Osteoblast (primary cell): ENCODE results near the gene STPG3. TPM values are rescaled to one million over a fixed set of nuclear protein-coding genes. Genes with fewer than 3 reads are reported as not detected.

Experiments
- DNase-seq: peaks from one replicate; pipeline ENCODE4 v3.0.0; 2011; ENCODE audit warnings: low spot score, mixed read lengths; ENCODE audit not compliant: insufficient read length; ENCODE audit errors: missing footprints
- H2AFZ ChIP-seq: 2 replicates; pipeline ENCODE4 v1.6.0; 2011; ENCODE audit warnings: mild to moderate bottlenecking, low read length
- H3K27ac ChIP-seq: 2 replicates; pipeline ENCODE4 v1.5.1; 2011; ENCODE audit warnings: mild to moderate bottlenecking, low read depth, low read length, moderate library complexity
- H3K27me3 ChIP-seq: 2 replicates; pipeline ENCODE4 v1.6.0; 2012; ENCODE audit warnings: mild to moderate bottlenecking, control low read depth, inconsistent platforms, low read length, moderate library complexity; ENCODE audit not compliant: insufficient read depth
- H3K36me3 ChIP-seq: 2 replicates; pipeline ENCODE4 v1.5.1; 2011; ENCODE audit warnings: mild to moderate bottlenecking, low read length, control low read depth, moderate library complexity; ENCODE audit not compliant: insufficient read depth
- H3K4me1 ChIP-seq: 2 replicates; pipeline ENCODE4 v1.5.1; 2011; ENCODE audit warnings: mild to moderate bottlenecking, low read length, control low read depth, moderate library complexity; ENCODE audit not compliant: insufficient read depth
- H3K4me2 ChIP-seq: 2 replicates; pipeline ENCODE4 v1.6.0; 2011; ENCODE audit warnings: mild to moderate bottlenecking, low read length; ENCODE audit not compliant: insufficient read depth
- H3K4me3 ChIP-seq: fragments of 200-600 bp; sonication (generic); 3 replicates; pipeline ENCODE4 v1.5.1; 2012; ENCODE audit warnings: mild to moderate bottlenecking, low read length, inconsistent platforms; ENCODE audit not compliant: insufficient read depth
- H3K79me2 ChIP-seq: 2 replicates; pipeline ENCODE4 v1.6.0; 2012; ENCODE audit warnings: mild to moderate bottlenecking, low read length, control low read depth, inconsistent platforms; ENCODE audit not compliant: insufficient read depth
- H3K9me3 ChIP-seq: 2 replicates; pipeline ENCODE4 v1.5.1; 2011; ENCODE audit warnings: low read depth, low read length, control low read depth
- H4K20me1 ChIP-seq: 2 replicates; pipeline ENCODE4 v1.6.0; 2012; ENCODE audit warnings: mild to moderate bottlenecking, low read length, control low read depth; ENCODE audit not compliant: insufficient read depth
- total RNA-seq: library from RNA; depleted of rRNA; stranded (reverse); fragments of >200 nt; gene quantifications from 2 replicates; pipeline ENCODE4 v1.2.3, GENCODE V29; 2012
- TF ChIP-seq, protein P1 (sequence below): IDR thresholded peaks from 2 replicates; pipeline ENCODE4 v1.5.1; 2011; ENCODE audit warnings: mild to moderate bottlenecking, low read depth, low read length, moderate library complexity; ENCODE audit errors: extremely low read depth

Gene STPG3
- total RNA-seq, 1 donor: 0.36 TPM

DNA sequence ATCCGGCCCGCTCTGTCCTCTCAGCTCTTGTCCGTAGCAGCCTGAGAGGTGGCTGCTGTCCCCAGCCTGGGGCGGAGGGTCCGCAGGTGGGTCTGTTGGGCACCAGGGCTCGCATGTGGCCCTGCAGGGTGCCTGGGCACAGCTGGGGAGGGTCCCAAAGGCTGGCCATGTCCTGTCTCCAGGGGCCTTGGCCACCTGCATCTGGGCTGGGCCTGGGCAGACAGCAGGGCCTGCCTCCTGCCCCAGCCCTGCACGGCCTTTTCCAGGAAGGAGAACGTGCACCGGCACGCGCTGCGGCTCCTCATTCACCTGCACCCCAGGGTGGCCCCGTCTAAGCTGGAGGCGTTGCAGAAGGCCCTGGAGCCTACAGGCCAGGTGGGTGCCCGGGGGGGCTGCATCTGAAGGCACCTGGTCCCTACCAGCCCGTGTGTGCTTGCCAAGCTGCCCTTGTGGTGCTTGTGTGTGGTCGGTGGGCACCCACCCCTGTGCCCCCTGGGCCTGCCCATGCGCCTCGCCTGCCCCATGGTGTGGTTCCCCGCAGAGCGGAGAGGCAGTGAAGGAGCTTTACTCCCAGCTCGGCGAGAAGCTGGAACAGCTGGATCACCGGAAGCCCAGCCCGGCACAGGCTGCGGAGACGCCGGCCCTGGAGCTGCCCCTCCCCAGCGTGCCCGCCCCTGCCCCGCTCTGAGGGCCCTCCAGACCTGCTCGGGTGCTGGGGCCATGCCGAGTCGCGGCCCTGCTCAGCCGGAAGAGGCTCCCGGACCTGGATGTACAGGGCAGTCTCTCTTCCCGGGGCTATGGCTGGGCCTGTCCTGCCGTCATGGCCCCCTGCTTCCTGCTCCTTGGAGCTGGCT is 21.4 kb downstream of the STPG3 start:
- H3K4me3 ChIP-seq: no peak overlapping the region
- H3K27me3 ChIP-seq: no peaks in the 10 kb centered on the region
- H3K4me1 ChIP-seq: peaks cover 33% of the 10 kb centered on the region
- no peak overlapping the region for H3K27ac ChIP-seq
- H3K9me3 ChIP-seq: no peaks in the 10 kb centered on the region
- H3K36me3 ChIP-seq: peaks cover 35% of the 10 kb centered on the region
- DNase-seq: peak; percentile 41
- TF ChIP-seq, protein P1, sequence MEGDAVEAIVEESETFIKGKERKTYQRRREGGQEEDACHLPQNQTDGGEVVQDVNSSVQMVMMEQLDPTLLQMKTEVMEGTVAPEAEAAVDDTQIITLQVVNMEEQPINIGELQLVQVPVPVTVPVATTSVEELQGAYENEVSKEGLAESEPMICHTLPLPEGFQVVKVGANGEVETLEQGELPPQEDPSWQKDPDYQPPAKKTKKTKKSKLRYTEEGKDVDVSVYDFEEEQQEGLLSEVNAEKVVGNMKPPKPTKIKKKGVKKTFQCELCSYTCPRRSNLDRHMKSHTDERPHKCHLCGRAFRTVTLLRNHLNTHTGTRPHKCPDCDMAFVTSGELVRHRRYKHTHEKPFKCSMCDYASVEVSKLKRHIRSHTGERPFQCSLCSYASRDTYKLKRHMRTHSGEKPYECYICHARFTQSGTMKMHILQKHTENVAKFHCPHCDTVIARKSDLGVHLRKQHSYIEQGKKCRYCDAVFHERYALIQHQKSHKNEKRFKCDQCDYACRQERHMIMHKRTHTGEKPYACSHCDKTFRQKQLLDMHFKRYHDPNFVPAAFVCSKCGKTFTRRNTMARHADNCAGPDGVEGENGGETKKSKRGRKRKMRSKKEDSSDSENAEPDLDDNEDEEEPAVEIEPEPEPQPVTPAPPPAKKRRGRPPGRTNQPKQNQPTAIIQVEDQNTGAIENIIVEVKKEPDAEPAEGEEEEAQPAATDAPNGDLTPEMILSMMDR: no peak
- H2AFZ ChIP-seq: no peak overlapping the region
- H3K4me2 ChIP-seq: no peak overlapping the region
- peaks cover 11% of the 10 kb centered on the region for H4K20me1 ChIP-seq
- peaks cover 14% of the 10 kb centered on the region for H3K79me2 ChIP-seq

GRCh38 chr9:137273095-137273490 is 22.0 kb downstream of the STPG3 start:
- no peak overlapping the region for H3K27ac ChIP-seq
- no peak overlapping the region for H3K4me3 ChIP-seq
- H3K27me3 ChIP-seq: no peaks in the 10 kb centered on the region
- peaks cover 31% of the 10 kb centered on the region for H3K4me1 ChIP-seq
- H3K9me3 ChIP-seq: no peaks in the 10 kb centered on the region
- H2AFZ ChIP-seq: no peak overlapping the region
- peak; percentile 84 for DNase-seq
- H4K20me1 ChIP-seq: peaks cover 7% of the 10 kb centered on the region
- peaks cover 16% of the 10 kb centered on the region for H3K79me2 ChIP-seq
- TF ChIP-seq, protein P1: no peak
- H3K4me2 ChIP-seq: no peak overlapping the region
- peaks cover 30% of the 10 kb centered on the region for H3K36me3 ChIP-seq

GRCh38 chr9:137273611-137274320 is 22.7 kb downstream of the STPG3 start:
- no peak overlapping the region for H2AFZ ChIP-seq
- H3K4me1 ChIP-seq: peaks cover 25% of the 10 kb centered on the region
- H3K36me3 ChIP-seq: peaks cover 26% of the 10 kb centered on the region
- no peaks in the 10 kb centered on the region for H3K27me3 ChIP-seq
- no peaks in the 10 kb centered on the region for H3K9me3 ChIP-seq
- DNase-seq: peak; percentile 66
- no peak overlapping the region for H3K4me2 ChIP-seq
- H4K20me1 ChIP-seq: peaks cover 6% of the 10 kb centered on the region
- peaks cover 18% of the 10 kb centered on the region for H3K79me2 ChIP-seq
- TF ChIP-seq, protein P1: no peak
- no peak overlapping the region for H3K27ac ChIP-seq
- H3K4me3 ChIP-seq: no peak overlapping the region

GRCh38 chr9:137275203-137275587 is 24.1 kb downstream of the STPG3 start:
- H3K9me3 ChIP-seq: no peaks in the 10 kb centered on the region
- peaks cover 18% of the 10 kb centered on the region for H3K79me2 ChIP-seq
- DNase-seq: no peak
- peaks cover 22% of the 10 kb centered on the region for H3K36me3 ChIP-seq
- H3K4me3 ChIP-seq: no peak overlapping the region
- H3K4me1 ChIP-seq: peaks cover 16% of the 10 kb centered on the region
- H2AFZ ChIP-seq: no peak overlapping the region
- TF ChIP-seq, protein P1: no peak
- no peaks in the 10 kb centered on the region for H3K27me3 ChIP-seq
- H3K27ac ChIP-seq: no peak overlapping the region
- H3K4me2 ChIP-seq: no peak overlapping the region
- peaks cover 4% of the 10 kb centered on the region for H4K20me1 ChIP-seq
